KBM-7 (cell line): ENCODE measurements around the gene CASP5.
"Not testable (repeated sequence)": the region's sequence is repeated elsewhere in the genome, so short reads cannot be mapped to it uniquely, and the experiment has no call there.

Experiments used
- DNase-seq: peaks from one replicate; pipeline ENCODE4 v3.0.0-alpha.2; 2015
- in situ Hi-C: fragments of 300-500 bp; cut with MboI; formaldehyde crosslinking; loops from 2 replicates; pipeline ENCODE4 v1.14.3; 2020; ENCODE audit warnings: low sequenced_read_pairs, low pct_unique_long_range_greater_than_20kb, mixed read lengths

The CASP5 gene

GRCh38 chr11:105023003-105023402 is at the start of gene CASP5:
CASP5 (minus strand) TSS chr11:105023168; CDS start chr11:105023136, 32 bp downstream.
- DNase-seq, result peak; percentile 49
- in situ Hi-C loops, result no loop called here

DNA sequence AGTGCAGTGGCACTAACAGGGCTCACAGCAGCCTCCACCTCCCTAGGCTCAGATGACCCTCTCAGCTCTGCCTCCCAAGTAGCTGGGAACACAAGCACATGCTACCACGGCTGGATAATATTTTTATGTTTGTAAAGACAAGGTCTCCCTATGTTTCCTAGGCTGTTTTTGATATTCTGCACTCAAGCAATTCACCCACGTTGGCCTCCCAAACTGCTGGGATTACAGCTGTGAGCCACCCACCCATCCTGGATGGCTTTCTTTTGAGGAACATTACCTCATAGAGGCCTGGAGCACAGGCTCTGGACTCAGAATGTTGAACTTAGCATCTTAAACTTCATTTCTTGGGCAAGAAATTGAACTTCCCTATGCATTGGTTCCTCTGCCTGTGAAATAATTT is 49.1 kb upstream of the CASP5 start:
- DNase-seq, in situ Hi-C loops: not testable (repeated sequence)

- in situ Hi-C loops, result no loop called here
Measured at GRCh38 chr11:105071089-105071732, 48.2 kb upstream of the CASP5 start.

DNA sequence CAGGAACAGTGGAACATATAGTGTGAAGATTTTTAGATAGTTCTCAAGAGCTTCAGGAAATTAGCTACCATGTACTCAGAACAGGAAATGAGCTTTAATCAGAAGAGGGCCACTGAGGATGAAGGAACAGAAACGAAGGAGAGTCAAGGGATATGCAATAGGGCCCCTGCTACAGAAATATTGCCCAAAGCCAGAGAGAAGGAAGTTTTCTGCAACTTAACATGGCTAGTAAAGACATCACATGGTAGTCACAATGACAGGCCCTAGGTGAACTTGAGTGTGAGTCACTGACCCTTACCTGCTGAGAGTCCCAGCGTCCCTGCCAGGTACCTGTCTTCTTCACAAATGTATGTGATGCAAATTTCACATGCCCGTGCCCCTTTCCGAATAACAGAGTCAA is 47.3 kb upstream of the CASP5 start:
- in situ Hi-C loops, result no loop called here
- no peak for DNase-seq

More at GRCh38 chr11:105071089-105071732, 48.2 kb upstream of the CASP5 start:
- no peak for DNase-seq

- DNase-seq, in situ Hi-C loops: not testable (repeated sequence)
Measured at GRCh38 chr11:105069749-105070148, 46.8 kb upstream of the CASP5 start.

GRCh38 chr11:105063245-105063941 is 40.4 kb upstream of the CASP5 start:
- in situ Hi-C loops, DNase-seq: not testable (repeated sequence)

DNA sequence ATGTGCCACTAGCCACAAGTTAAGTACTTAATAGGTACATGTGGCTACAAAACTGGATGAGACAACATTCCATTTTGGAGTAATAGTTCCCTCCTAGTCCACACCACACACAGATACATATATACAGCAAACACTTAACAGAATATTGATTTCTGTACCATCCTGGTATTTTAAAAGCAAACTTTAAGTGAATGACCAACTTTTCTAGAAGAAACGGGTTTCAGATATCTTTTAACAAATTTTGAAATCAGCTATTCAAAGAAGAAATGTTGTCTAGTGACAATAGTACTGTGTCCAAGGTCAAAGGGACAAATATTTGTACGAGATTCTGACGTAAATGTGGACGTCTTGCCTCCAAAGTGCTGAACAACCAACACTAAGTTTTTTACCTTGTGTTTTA is 34.5 kb upstream of the CASP5 start:
- in situ Hi-C loops, result no loop called here
- no peak for DNase-seq

- DNase-seq, result no peak
- in situ Hi-C loops, result no loop called here
Measured at GRCh38 chr11:105056446-105056845, 33.5 kb upstream of the CASP5 start.

DNA sequence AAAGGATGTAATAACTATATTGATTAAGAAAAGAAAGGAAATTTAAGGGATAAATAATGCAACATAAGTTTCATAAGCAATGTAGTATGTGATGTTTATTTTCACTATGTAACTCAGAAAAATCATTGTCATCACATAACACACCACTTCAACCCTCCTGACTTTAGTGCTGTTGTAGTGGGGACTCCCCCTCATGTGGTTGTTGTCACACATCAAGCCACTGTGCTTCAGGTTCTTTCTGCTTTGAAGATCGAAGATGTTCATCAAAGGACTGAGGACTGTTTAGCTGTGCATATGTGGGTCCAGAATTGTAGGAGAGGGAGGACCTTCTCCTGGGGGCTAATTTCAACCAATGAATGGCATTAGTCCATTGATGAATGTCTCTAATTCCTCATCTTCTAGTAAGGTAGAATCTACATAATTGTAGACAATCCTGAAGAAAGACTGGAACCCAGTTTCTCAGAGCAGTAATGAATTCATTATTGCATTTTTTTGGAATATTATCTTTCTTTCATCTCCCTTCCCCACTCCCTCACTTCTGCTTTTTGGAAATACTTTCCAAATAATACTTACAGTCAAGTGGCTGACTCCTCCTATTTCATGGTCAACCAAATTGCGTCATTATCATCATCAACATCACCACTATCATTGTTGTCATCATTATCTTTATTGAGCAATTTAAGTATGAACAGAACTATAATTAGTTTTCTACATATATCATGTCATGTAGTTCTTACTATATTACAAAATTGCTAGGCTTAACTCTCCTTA is 31.9 kb upstream of the CASP5 start:
- DNase-seq, result no peak
- in situ Hi-C loops, result no loop called here

DNA sequence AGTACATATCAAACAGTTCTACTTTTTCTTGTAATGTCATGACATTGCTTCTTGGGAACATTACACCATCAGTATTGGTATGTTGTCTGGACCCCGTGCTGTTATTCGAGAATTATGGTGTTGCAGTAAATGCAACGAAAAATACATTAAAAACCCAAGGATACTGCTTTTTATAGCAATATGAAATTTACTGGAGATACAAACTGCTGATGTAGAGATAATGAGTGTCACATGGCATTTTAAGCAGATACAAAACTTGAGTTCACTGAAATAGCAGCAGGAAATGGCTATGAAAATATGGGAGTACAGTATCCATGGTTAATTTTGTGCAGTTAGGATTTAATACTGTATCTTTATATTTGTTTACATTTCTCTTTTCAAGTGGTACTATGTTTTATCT is 29.5 kb upstream of the CASP5 start:
- in situ Hi-C loops, result no loop called here
- DNase-seq, result no peak

- in situ Hi-C loops, result no loop called here
- DNase-seq, result no peak
Measured at GRCh38 chr11:105051559-105051958, 28.6 kb upstream of the CASP5 start.

GRCh38 chr11:105049481-105049880 is 26.5 kb upstream of the CASP5 start:
- no peak for DNase-seq
- in situ Hi-C loops, result no loop called here

GRCh38 chr11:105046898-105047579 is 24.1 kb upstream of the CASP5 start:
- no peak for DNase-seq
- in situ Hi-C loops, result no loop called here

DNA sequence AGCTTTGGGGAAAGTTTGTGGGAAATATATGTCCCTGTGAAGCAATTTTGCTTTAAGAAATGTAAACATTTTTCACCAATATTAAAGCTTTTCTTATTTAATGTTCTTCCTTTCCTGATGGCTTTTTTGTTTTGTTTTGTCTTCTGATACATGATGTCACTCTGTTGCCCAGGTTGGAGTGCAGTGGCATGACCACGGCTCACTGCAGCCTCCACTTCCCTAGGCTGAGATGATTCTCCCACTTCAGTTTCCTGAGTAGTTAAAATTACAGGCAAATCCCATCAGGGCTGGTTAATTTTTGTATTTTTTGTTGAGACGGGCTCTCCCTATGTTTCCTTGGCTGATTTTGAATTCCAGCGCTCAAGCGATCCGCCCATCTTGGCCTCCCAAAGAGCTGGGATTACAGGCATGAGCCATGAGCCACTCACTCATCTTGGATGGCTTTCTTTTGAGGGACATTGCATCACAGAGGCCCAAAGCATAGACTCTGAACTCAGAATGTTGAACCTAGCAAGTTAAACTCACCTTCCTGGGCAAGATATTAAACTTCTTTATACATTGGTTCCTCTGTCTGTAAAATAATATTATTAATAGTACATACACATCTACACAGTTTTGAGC is 22.8 kb upstream of the CASP5 start:
- in situ Hi-C loops, result no loop called here
- DNase-seq, result no peak

- peak; percentile 40 for DNase-seq
- in situ Hi-C loops, result not testable (repeated sequence)
Measured at GRCh38 chr11:105044557-105045524, 21.9 kb upstream of the CASP5 start, which contains the start of gene CARD16. CARD16 (minus strand) TSS chr11:105045335; CDS start chr11:105045297, 38 bp downstream.

DNA sequence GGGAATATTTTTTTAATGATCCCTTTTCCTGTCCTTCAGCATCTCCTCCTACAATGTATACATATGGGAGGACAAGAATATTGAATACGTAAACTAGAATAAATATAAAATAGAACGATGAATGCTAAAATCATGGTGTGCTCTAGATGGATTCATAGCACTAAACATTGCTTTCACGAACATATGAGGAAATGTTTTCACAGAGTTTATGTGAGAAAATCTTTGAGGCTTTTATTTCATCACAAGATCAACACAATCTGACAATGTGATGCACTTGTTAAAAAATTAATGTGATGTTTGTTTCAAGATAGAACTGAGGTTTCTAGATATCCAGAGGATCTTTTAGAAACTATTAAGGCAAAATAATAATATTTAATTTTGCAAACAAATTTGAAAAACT is 19.2 kb upstream of the CASP5 start:
- in situ Hi-C loops, result no loop called here
- no peak for DNase-seq

- no peak for DNase-seq
- in situ Hi-C loops, result no loop called here
Measured at GRCh38 chr11:105040703-105041102, 17.7 kb upstream of the CASP5 start.
